Forelimb muscle (tissue), 1 donor: ENCODE data around the gene DOK1. TPM values are rescaled to one million over a fixed set of nuclear protein-coding genes. Genes with fewer than 3 reads are reported as not detected.

Source experiments
- DNase-seq: peaks from one replicate; pipeline ENCODE4 v3.0.0-alpha.2; 2013; ENCODE audit warnings: low read depth
- polyA plus RNA-seq: library from polyadenylated mRNA; unstranded; fragments of 120-200 nt; gene quantifications from one replicate; pipeline ENCODE4 v1.2.1, GENCODE V29; 2013; ENCODE audit not compliant: insufficient read length

The DOK1 gene
- polyA plus RNA-seq, 1 donor: 5.5 TPM

DNA sequence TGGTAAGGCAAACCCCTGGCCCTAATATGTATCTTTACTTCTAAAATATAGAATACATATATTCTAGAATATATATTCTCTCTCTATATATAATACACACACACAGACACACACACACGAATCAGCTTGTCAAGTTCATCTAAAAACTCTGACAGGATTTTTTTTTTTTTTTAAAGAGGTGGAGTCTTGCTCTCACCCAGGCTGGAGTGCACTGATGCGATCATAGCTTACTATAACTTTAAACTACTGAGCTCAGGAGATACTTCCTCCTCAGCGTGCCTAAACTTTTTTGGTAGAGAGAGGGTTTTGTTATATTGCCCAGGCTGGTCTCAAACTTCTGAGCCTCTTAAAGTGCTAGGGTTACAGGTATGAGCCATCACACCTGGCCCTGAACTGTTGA is 45.2 kb downstream of the DOK1 start:
- no peak for DNase-seq

DNA sequence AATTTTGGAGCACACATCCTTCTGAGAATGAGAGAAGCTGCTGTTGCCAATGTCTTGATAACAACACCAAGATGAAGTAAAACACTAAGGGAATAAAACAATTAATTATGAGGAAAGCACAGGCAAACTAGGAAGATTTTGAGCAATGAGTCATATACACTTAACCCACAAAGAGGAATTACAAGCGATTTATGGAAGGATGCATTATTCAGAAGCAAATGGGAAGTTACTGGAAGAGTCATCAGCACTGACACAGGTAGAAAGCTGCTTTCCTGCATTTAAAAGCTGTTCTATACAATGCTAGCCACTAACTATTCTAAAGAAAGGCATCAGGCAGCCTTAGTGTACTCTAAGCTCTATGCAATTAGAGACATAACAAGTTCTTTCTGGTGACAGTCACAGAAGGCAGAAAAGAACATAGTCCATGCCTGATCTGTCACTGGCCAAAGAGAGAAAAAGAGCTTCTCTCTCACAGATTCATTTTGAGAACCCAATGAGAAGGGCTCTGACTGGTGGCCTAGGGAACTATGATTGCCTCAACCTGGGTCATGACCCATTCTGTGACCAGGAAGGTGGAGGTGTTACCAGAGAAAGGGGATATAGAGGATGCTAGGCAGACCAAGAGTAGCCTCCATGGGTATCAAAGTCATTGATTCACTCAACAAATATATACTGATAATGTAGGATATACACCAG is 48.2 kb downstream of the DOK1 start:
- DNase-seq: no peak

DNA sequence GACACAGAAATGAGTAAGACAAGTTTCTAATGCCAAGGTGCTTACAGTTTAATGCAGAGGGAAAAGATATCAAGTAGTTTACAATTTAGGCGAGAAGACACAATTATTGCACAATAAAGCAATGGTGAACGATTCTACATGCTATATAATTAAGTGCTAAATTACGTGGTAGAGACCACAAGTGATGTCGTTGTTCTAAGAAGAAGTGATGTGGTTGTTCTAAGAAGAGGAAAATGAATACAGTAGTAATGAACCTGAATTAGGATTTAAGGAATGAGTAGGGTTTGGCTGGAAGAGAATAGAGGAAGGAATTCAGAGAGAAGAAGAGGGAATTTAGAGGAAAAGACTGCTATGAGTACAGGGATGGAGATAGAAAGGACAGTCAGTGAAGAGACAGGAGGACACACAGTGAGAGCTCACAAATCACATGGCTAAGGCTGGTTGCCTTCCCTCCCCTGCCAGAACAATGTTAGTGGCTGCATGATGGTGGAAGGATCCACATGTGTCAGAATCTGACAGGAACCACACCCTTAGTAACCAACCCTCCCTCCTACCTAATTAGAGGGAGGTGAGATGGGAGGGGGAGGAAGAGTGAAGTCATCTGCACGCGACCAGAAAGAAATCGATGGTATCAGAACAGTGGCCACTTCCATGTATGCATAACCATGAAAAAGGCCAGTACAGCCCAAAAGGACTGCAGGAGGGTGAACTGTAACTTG is 48.9 kb downstream of the DOK1 start:
- no peak for DNase-seq

- DNase-seq: no peak
Measured at GRCh38 chr2:74606927-74607326, 52.4 kb downstream of the DOK1 start.

Other genes with a start within 250 kb of the DOK1 start
- 2.0 TPM for gene SLC4A5, start 211.3 kb upstream of the DOK1 start, polyA plus RNA-seq
- 98.0 TPM for gene DCTN1, start 174.4 kb upstream of the DOK1 start, polyA plus RNA-seq
- gene C2orf81, start 133.1 kb upstream of the DOK1 start, polyA plus RNA-seq: 2.2 TPM
- gene WDR54, start 133.0 kb upstream of the DOK1 start, polyA plus RNA-seq: 8.7 TPM
- gene RTKN, start 112.8 kb upstream of the DOK1 start, polyA plus RNA-seq: 50.9 TPM
- 19.0 TPM for gene INO80B, start 99.6 kb upstream of the DOK1 start, polyA plus RNA-seq
- 57.6 TPM for gene WBP1, start 96.3 kb upstream of the DOK1 start, polyA plus RNA-seq
- 30.4 TPM for gene MOGS, start 89.3 kb upstream of the DOK1 start, polyA plus RNA-seq
- gene MRPL53, start 82.0 kb upstream of the DOK1 start, polyA plus RNA-seq: 66.9 TPM
- 9.9 TPM for gene CCDC142, start 71.7 kb upstream of the DOK1 start, polyA plus RNA-seq
- 18.3 TPM for gene TTC31, start 71.6 kb upstream of the DOK1 start, polyA plus RNA-seq
- 1.2 TPM for gene LBX2, start 55.1 kb upstream of the DOK1 start, polyA plus RNA-seq
- gene PCGF1, start 47.0 kb upstream of the DOK1 start, polyA plus RNA-seq: 14.1 TPM
- not detected for gene TLX2, start 40.3 kb upstream of the DOK1 start, polyA plus RNA-seq
- gene DQX1, start 28.5 kb upstream of the DOK1 start, polyA plus RNA-seq: 0.14 TPM
- 60.5 TPM for gene AUP1, start 25.0 kb upstream of the DOK1 start, polyA plus RNA-seq
- gene HTRA2, start 24.8 kb upstream of the DOK1 start, polyA plus RNA-seq: 28.8 TPM
- gene LOXL3, start 778 bp upstream of the DOK1 start, polyA plus RNA-seq: 8.7 TPM
- gene M1AP, start 93.6 kb downstream of the DOK1 start, polyA plus RNA-seq: 0.14 TPM
- 2.1 TPM for gene SEMA4F, start 99.5 kb downstream of the DOK1 start, polyA plus RNA-seq